Measurements from ENCODE around the gene PROM1.

The PROM1 gene

GRCh38 chr4:15971068-15971801 is 112.6 kb downstream of the PROM1 start:
- Histone ChIP-seq H3K9me3 (ENCODE audit: insufficient read depth, low read depth, low read length) (no peaks in the 10 kb centered on the region), H3K36me3 (ENCODE audit: insufficient read depth, low read length) (no peaks in the 10 kb centered on the region), H3K9me2 (replicated peaks; ENCODE audit: low read depth, low read length) (no peaks in the 10 kb centered on the region), H2AFZ (ENCODE audit: low read length) (no peak overlapping the region), H4K20me1 (ENCODE audit: insufficient read depth, low read length, poor library complexity, severe bottlenecking) (no peaks in the 10 kb centered on the region), H3K4me3 (ENCODE audit: low read length, poor library complexity, severe bottlenecking) (no peak overlapping the region), H3F3A (ENCODE audit: low read depth) (no peaks in the 10 kb centered on the region), H3K27me3 (ENCODE audit: insufficient read depth, low read length, poor library complexity, severe bottlenecking) (no peaks in the 10 kb centered on the region), H3K9ac (ENCODE audit: low read depth, low read length, poor library complexity, severe bottlenecking) (no peak overlapping the region), H3K4me2 (ENCODE audit: low read depth, low read length, poor library complexity, severe bottlenecking) (no peak overlapping the region), H3K79me2 (ENCODE audit: insufficient read depth, low read length) (no peaks in the 10 kb centered on the region), H3K4me1 (ENCODE audit: insufficient read depth, low read length, poor library complexity, severe bottlenecking) (no peaks in the 10 kb centered on the region)
- TF ChIP-seq EZH2phosphoT487 (IDR thresholded peaks at IDR 0.05; ENCODE audit: borderline replicate concordance) (no peak), CTCF (conservative IDR thresholded peaks at IDR 0.05; ENCODE audit: low read length) (no peak)

- H2AFZ ChIP-seq (ENCODE audit: low read length) = no peak overlapping the region
- no peaks in the 10 kb centered on the region for H3K9me3 ChIP-seq (ENCODE audit: insufficient read depth, low read depth, low read length)
- H3K9ac ChIP-seq (ENCODE audit: low read depth, low read length, poor library complexity, severe bottlenecking) = no peak overlapping the region
- no peaks in the 10 kb centered on the region for H3K27me3 ChIP-seq (ENCODE audit: insufficient read depth, low read length, poor library complexity, severe bottlenecking)
- H3K4me3 ChIP-seq (ENCODE audit: low read length, poor library complexity, severe bottlenecking) = no peak overlapping the region
- H3K9me2 ChIP-seq (replicated peaks; ENCODE audit: low read depth, low read length) = no peaks in the 10 kb centered on the region
- no peak for TF ChIP-seq CTCF (conservative IDR thresholded peaks at IDR 0.05; ENCODE audit: low read length)
- H3F3A ChIP-seq (ENCODE audit: low read depth) = no peaks in the 10 kb centered on the region
- H3K4me2 ChIP-seq (ENCODE audit: low read depth, low read length, poor library complexity, severe bottlenecking) = no peak overlapping the region
- H3K36me3 ChIP-seq (ENCODE audit: insufficient read depth, low read length) = no peaks in the 10 kb centered on the region
- H4K20me1 ChIP-seq (ENCODE audit: insufficient read depth, low read length, poor library complexity, severe bottlenecking) = no peaks in the 10 kb centered on the region
- peaks cover under 1% of the 10 kb centered on the region for H3K4me1 ChIP-seq (ENCODE audit: insufficient read depth, low read length, poor library complexity, severe bottlenecking)
- no peaks in the 10 kb centered on the region for H3K79me2 ChIP-seq (ENCODE audit: insufficient read depth, low read length)
Measured at GRCh38 chr4:15968551-15969300, 115.1 kb downstream of the PROM1 start.

GRCh38 chr4:15965325-15965724 is 118.5 kb downstream of the PROM1 start:
- no peak for TF ChIP-seq CTCF (conservative IDR thresholded peaks at IDR 0.05; ENCODE audit: low read length)
- no peak for TF ChIP-seq EZH2phosphoT487 (IDR thresholded peaks at IDR 0.05; ENCODE audit: borderline replicate concordance)
- H2AFZ ChIP-seq (ENCODE audit: low read length) = no peak overlapping the region
- H3K4me3 ChIP-seq (ENCODE audit: low read length, poor library complexity, severe bottlenecking) = no peak overlapping the region

More at GRCh38 chr4:15965325-15965724, 118.5 kb downstream of the PROM1 start:
- H3K9ac ChIP-seq (ENCODE audit: low read depth, low read length, poor library complexity, severe bottlenecking) = no peak overlapping the region
- no peaks in the 10 kb centered on the region for H3K9me2 ChIP-seq (replicated peaks; ENCODE audit: low read depth, low read length)
- no peaks in the 10 kb centered on the region for H3K9me3 ChIP-seq (ENCODE audit: insufficient read depth, low read depth, low read length)
- peaks cover 6% of the 10 kb centered on the region for H3K4me1 ChIP-seq (ENCODE audit: insufficient read depth, low read length, poor library complexity, severe bottlenecking)
- no peaks in the 10 kb centered on the region for H3F3A ChIP-seq (ENCODE audit: low read depth)
- H3K27me3 ChIP-seq (ENCODE audit: insufficient read depth, low read length, poor library complexity, severe bottlenecking) = no peaks in the 10 kb centered on the region
- no peaks in the 10 kb centered on the region for H3K79me2 ChIP-seq (ENCODE audit: insufficient read depth, low read length)
- no peaks in the 10 kb centered on the region for H4K20me1 ChIP-seq (ENCODE audit: insufficient read depth, low read length, poor library complexity, severe bottlenecking)
- no peak overlapping the region for H3K4me2 ChIP-seq (ENCODE audit: low read depth, low read length, poor library complexity, severe bottlenecking)
- H3K36me3 ChIP-seq (ENCODE audit: insufficient read depth, low read length) = no peaks in the 10 kb centered on the region
